Embryonic facial prominence (tissue), 1 donor: ENCODE results near the gene YJU2.
A peak's percentile ranks its signal among the peaks of the same experiment; 100 is the strongest.
"Not testable (repeated sequence)": the region's sequence is repeated elsewhere in the genome, so short reads cannot be mapped to it uniquely, and the experiment has no call there.

ENCODE experiments used
- DNase-seq: peaks from one replicate; pipeline ENCODE4 v3.0.0-alpha.2; 2016; ENCODE audit errors: extremely low spot score

The YJU2 gene

DNA sequence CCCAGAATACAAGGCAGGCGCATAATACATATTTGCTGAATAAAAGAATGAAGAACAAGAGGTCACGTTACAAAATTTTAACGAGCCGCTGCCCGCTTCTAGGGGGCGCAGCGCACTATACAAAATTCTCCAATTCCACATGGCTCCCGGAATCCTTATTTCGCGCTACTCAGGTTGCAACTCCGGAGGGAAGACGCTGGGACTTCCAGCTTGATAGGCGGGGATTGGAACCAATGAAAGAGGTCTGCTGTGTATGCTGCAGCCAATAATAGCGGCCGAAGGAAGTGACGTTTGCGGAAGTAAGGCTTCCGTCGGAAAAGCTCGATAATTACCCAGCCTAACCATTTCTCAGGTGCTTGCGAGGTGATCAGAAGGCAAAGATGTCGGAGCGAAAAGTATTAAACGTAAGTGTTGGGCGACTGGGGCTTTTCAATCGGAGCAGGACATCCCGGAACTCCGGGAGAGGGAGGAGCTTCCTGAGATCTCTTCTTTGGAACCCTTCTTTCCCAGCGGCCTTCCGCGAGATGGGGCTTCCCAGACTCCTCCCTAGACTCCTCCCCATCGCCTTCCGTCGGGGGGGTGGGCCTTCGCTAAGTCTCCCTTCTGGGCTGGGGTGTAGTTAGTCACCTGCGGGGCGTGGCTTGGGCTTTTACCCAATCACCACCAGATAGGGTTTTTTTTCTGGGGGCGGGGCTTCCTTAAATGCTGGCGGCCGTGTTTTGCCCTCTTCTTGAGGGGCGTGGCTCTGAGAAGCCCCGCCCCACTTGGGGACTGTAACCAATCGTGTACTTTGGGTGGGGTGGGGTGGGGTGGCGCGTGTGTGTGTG is at the start of gene YJU2:
Gene YJU2, plus strand, starts transcription at position 314 of the 827 bp plus-strand sequence. Its CDS starts 67 bp downstream, at position 381.
- DNase-seq: peak; percentile 99

DNA sequence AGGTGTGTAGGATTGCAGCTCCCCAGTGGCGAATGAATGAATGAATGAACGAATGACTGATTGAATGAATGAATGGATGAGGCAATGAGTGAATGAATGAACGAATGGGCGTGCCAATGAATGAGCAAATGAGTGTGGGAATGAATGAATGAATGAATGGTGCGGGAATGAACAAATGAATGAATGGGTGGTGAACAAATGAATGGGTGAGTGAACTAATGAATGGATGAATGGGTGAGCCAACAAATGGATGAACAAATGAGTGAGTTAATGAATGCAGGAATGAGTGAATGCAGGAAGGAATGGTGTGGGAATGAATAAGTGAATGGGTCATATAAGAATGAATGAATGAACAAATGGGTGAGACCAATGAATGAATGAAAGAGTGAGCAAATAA is 49.7 kb upstream of the YJU2 start:
- DNase-seq: no peak

GRCh38 chr19:4197625-4198466 is 49.0 kb upstream of the YJU2 start:
- DNase-seq: no peak

- DNase-seq: no peak
Observed at GRCh38 chr19:4198467-4199126, 48.3 kb upstream of the YJU2 start.

DNA sequence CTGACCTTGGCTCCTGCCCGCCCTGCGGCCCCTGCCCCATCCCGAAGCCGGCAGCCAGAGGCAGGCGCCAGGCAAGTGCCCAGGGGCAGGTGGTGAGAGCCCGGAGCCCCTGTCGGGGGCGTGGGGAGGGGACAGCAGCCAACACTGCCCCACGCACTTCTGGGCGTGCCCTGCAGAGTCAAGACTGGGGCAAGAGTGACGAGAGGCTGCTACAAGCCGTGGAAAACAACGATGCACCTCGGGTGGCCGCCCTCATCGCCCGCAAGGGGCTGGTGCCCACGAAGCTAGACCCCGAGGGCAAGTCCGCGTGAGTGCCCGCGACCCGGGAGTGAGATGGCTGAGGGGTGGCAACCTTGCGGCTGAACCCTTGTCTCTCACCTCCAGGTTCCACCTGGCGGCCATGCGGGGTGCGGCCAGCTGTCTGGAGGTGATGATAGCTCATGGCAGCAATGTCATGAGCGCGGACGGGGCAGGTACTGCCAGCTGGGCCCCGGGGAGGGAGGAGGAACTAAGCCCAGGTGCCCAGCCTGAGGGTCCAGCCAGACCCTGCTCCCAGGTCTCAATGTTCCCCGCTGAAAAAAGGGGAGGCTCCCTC is 47.1 kb upstream of the YJU2 start:
- no peak for DNase-seq

- DNase-seq: no peak
Observed at GRCh38 chr19:4200940-4201542, 45.8 kb upstream of the YJU2 start.

DNA sequence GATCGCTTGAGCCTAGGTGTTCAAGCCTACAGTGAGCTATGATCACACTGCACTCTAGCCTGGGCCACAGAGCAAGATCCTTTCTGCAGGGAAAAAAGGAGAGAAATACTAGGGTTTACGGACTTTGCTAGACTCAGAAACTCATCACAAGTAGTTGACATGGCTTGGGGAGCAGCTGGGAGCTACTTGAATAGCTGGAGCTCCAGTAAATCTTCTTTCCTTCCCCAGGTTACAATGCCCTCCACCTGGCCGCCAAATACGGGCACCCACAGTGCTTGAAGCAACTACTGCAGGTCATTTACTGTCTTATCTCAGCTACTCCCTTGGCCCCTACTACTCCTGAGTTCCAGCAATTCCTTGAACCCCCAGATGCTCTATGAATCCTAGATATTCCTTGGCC is 45.1 kb upstream of the YJU2 start:
- DNase-seq: no peak

- DNase-seq: no peak
Observed at GRCh38 chr19:4206818-4207484, 39.9 kb upstream of the YJU2 start.

DNA sequence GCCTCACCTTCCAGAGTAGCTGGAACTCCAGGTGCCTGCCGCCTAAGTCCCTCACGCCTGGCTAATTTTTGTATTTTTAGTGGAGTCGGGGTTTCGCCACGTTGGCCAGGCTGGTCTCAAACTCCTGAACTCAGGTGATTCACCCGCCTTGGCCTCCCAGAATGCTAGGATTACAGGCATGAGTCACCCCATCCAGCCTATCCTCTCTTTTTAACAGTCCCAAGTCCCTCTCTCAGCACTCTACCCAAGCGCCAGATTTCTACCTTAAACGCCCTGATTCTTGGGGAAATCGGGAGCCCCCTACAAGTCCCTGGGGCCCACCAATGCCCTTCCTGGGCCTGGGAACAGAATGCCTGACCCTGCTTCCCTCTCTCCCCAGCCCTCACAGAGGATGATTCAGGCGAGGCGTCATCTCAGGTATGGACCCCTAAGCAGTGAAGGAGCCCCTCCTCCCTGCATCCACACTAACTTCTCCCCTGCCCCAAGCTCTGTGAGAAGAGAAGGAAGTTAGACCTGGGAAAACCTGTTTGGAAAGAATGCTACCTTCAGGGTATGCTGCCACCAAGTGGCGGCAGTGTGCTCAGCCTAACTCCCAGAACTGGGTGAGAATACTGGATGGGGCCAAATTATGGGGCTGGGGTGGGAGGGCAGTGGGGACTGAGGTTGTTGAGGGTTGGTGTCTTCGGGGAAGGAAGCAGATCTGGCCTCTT is 38.3 kb upstream of the YJU2 start:
- no peak for DNase-seq

- DNase-seq: no peak
Observed at GRCh38 chr19:4210166-4210731, 36.6 kb upstream of the YJU2 start.

GRCh38 chr19:4213116-4213515 is 33.8 kb upstream of the YJU2 start:
- DNase-seq: no peak

- no peak for DNase-seq
Observed at GRCh38 chr19:4215807-4216206, 31.1 kb upstream of the YJU2 start.

DNA sequence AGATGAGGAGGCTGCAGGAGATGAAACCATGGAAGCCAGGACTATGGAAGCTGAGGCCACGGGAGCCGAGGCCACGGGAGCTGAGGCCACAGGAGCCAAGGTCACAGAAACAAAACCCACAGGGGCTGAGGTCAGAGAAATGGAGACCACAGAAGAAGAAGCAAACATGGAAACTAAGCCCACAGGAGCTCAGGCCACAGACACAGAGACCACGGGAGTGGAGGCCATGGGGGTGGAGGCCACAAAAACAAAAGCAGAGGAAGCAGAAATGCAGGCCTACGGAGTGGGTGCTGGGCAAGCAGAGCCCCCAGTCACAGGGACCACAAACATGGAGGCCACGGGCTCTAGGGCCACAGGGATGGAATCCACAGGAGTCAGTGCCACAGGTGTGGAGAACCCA is 30.0 kb upstream of the YJU2 start:
- DNase-seq: no peak

- no peak for DNase-seq
Observed at GRCh38 chr19:4217429-4218264, 29.2 kb upstream of the YJU2 start.

GRCh38 chr19:4218523-4218922 is 28.4 kb upstream of the YJU2 start:
- not testable (repeated sequence) for DNase-seq

DNA sequence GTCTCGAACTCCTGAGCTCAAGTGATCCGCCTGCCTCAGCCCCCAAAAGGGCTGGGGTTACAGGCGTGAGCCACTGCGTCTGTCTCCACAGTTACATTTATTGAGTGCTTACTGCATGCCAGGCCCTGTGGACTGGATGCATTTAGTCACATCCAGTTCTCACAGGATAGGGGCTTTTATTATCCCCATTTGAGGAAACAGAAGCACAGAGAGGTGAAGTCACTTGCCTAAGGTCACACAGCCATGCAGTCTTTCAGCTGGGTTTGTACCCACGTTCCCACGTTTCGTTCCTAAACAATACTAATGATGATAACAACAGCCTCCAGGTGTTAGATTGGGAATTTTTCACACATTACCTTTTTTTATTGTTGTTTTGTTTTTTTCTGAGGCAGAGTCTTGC is 26.7 kb upstream of the YJU2 start:
- DNase-seq: no peak

DNA sequence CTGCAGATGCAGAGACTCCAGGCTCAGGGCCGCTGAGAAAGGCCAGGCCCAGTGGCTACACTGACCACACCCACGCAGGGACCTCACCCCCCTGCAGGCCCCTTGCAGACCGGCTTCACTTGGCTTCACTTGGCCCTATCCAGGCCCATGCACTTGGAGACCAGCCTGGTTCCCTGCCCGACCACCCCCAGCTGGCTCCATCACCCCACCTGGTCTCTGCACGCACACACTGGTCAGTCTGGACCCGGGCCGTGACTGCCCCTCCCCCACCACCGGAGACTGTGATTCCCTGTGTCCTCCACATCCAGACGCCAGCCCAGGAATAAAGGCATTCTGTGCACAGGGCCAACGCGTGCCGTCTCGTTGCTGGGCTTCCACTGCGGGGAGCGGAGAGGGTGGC is 22.4 kb upstream of the YJU2 start:
- no peak for DNase-seq

DNA sequence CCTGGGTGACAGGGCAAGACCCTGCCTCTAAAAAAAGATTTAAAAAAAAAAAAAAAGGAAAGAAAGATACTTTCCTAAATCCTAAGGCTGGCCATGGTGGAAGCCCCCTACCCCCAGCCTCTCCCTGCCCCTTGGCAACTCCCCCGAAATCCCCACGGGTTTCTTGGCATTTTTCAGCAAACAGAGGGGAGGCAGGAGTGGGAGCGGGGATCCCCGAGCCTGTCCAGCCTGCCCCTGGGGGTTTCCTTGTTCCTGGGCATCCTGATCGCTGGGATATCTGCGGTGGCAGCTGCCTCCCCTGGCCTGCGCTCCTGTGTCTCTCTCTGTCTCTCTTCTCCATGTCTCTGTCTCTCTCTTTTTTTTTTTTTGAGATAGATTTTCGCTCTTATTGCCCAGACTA is 21.0 kb upstream of the YJU2 start:
- no peak for DNase-seq

- no peak for DNase-seq
Observed at GRCh38 chr19:4227771-4228170, 19.1 kb upstream of the YJU2 start.
